Spleen (tissue), 11 donors: ENCODE data around the gene MYLK2. TPM values are rescaled to one million over a fixed set of nuclear protein-coding genes. Genes with fewer than 3 reads are reported as not detected.

Experiments used
- DNase-seq: peaks from one replicate; pipeline ENCODE4 v3.0.0-alpha.2; 2020
- H3K27ac ChIP-seq, 8 donors: fragments of 200-600 bp; sonication (generic) in 7 of 8; 1 replicate in 4 of 8; 2 replicates in 4 of 8; pipeline versions ENCODE4 v1.5.0 to v1.8.0; 2016 to 2021; ENCODE audit warnings: inconsistent platforms in 4 of 8, mild to moderate bottlenecking in 4 of 8, moderate library complexity in 1 of 8
- H3K27me3 ChIP-seq, 7 donors: fragments of 200-600 bp; sonication (generic) in 6 of 7; replicated peaks in 1 of 7; 1 replicate in 4 of 7; 2 replicates in 3 of 7; pipeline versions ENCODE4 v1.5.0 to v1.8.0; 2016 to 2021; ENCODE audit warnings: inconsistent platforms in 3 of 7, mild to moderate bottlenecking in 1 of 7
- H3K36me3 ChIP-seq, 6 donors: fragments of 200-600 bp; sonication (generic) in 5 of 6; 1 replicate in 4 of 6; 2 replicates in 2 of 6; pipeline versions ENCODE4 v1.5.0 to v1.8.0; 2016 to 2021; ENCODE audit warnings: inconsistent platforms in 2 of 6
- H3K4me1 ChIP-seq, 6 donors: fragments of 200-600 bp; sonication (generic) in 5 of 6; 1 replicate in 3 of 6; 2 replicates in 3 of 6; pipeline versions ENCODE4 v1.5.0 to v1.8.0; 2016 to 2021; ENCODE audit warnings: inconsistent platforms in 3 of 6
- H3K4me3 ChIP-seq, 8 donors: fragments of 200-600 bp; sonication (generic) in 7 of 8; 1 replicate in 4 of 8; 2 replicates in 4 of 8; pipeline versions ENCODE4 v1.5.0 to v1.8.0; 2016 to 2021; ENCODE audit warnings: inconsistent platforms in 4 of 8, mild to moderate bottlenecking in 4 of 8, moderate library complexity in 2 of 8
- H3K9me3 ChIP-seq, 8 donors: fragments of 200-600 bp; sonication (generic) in 7 of 8; 1 replicate in 4 of 8; 2 replicates in 4 of 8; pipeline versions ENCODE4 v1.5.0 to v1.8.0; 2016 to 2021; ENCODE audit warnings: inconsistent platforms in 4 of 8
- POLR2A ChIP-seq, 3 donors: fragments of 450-650 bp; IDR thresholded peaks; one replicate each; pipeline ENCODE4 v1.5.1; 2017; ENCODE audit warnings: antibody characterized with exemption in 3 of 3, mild to moderate bottlenecking in 1 of 3
- POLR2AphosphoS5 ChIP-seq, 3 donors: sonication (generic); formaldehyde crosslinking; IDR thresholded peaks; one replicate each; pipeline ENCODE4 v1.5.1; 2017; ENCODE audit warnings: antibody characterized with exemption in 3 of 3
- WGBS, 5 donors: extraction: QIAGEN DNeasy Blood & Tissue Kit in 3 of 5; methylation state at CpG; one replicate each; pipeline versions ENCODE4 v1.1.5 to v1.1.7; 2013 to 2018; 5-methylcytosine and 5-hydroxymethylcytosine counted together
- intact Hi-C: fragments of 100-400 bp; cut with DNase I; formaldehyde crosslinking; loops from one replicate; pipeline ENCODE4 v1.15.0; 2023; ENCODE audit warnings: low total_unique reads
- polyA plus RNA-seq, 3 donors: library from polyadenylated mRNA; stranded (reverse); fragments of 200-250 nt; gene quantifications; one replicate each; pipeline ENCODE4 v1.2.1, GENCODE V29; 2013
- total RNA-seq, 7 donors: library from RNA; depleted of rRNA in 3 of 7; stranded (reverse); fragments of >200 nt in 3 of 7; fragmentation: NEBNext Ultra II Directional in 4 of 7; extraction: Animal tissue kit (Norgen Biotek cat#: 25700) in 4 of 7; gene quantifications; one replicate each; pipeline versions ENCODE4 v1.1.0 to v1.2.1, GENCODE V29; 2016 to 2021
- TF ChIP-seq, protein P1 (sequence below), 11 experiments: fragments of 200-600 bp in 7 of 11; fragments of 450-650 bp in 4 of 11; sonication (generic) in 4 of 11; IDR thresholded peaks in 8 of 11; conservative IDR thresholded peaks in 3 of 11; 1 replicate in 7 of 11; 2 replicates in 4 of 11; pipeline versions ENCODE4 v1.4.0 to v1.8.0; 2016 to 2021; ENCODE audit warnings: antibody characterized with exemption in 11 of 11, inconsistent platforms in 4 of 11, mild to moderate bottlenecking in 1 of 11
- donor health status: healthy with polysubstance abuse.
- donor health status: DM: no; HTN: no; CAD: no; lungs with moderate emphysema.
- donor health status: DM: no; HTN: no; CAD: no.
- donor health status: Bipolar disorder and iron deficiency.
- donor health status: healthy.
- donor health status: DM: no; HTN: no; CAD: no.
- donor health status: DM: yes; HTN: yes; CAD: no.

The MYLK2 gene
- total and polyA plus RNA-seq, 10 donors, result 0.97 to 3.4 (median 2.0) TPM

DNA sequence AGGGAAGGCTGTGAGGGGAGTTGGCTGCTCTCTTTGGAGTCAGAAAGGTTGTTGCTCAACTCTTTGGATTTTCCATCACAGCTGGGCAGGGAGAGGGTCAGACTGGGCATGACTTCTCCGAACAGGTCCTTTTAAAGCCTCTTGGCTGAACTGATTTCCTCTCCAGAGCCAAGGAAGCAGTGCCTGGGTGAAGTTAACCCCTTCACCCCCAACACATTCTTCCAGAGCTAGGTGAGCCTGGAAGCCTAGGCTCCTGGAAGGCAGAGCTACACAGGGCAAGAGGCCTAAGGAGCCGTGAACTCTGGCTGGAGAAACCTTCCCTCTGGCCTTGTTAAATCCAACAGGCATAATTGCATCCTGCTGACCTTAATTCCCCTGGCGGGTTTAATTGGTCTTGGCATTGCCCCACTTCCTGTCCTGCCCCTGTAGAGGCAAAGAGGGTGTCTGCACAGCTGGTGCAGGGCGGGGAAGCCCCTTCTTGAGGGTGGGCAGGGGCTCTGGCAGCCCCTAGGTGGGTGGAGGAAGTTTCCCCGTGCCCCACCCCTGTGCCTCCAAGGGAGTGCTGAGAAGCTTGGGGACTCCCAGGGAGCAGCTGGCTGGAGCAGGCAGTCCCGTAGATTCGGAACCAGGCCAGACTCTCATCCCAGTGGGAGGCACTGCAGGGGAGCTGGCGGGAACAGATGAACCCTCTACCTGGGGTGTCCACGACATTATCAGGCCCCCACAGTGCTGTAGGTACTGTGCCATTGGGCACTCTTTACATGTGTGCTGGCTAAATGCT, 3.6 kb upstream of the MYLK2 start:
- no peak for DNase-seq
- no peaks in the 10 kb centered on the region for H3K36me3 ChIP-seq
- intact Hi-C loops, result no loop called here
- TF ChIP-seq POLR2A (IDR thresholded peaks at IDR 0.05) (no peak), POLR2AphosphoS5 (IDR thresholded peaks at IDR 0.05) (no peak)
- TF ChIP-seq, protein P1, sequence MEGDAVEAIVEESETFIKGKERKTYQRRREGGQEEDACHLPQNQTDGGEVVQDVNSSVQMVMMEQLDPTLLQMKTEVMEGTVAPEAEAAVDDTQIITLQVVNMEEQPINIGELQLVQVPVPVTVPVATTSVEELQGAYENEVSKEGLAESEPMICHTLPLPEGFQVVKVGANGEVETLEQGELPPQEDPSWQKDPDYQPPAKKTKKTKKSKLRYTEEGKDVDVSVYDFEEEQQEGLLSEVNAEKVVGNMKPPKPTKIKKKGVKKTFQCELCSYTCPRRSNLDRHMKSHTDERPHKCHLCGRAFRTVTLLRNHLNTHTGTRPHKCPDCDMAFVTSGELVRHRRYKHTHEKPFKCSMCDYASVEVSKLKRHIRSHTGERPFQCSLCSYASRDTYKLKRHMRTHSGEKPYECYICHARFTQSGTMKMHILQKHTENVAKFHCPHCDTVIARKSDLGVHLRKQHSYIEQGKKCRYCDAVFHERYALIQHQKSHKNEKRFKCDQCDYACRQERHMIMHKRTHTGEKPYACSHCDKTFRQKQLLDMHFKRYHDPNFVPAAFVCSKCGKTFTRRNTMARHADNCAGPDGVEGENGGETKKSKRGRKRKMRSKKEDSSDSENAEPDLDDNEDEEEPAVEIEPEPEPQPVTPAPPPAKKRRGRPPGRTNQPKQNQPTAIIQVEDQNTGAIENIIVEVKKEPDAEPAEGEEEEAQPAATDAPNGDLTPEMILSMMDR (IDR thresholded peaks at IDR 0.05 in 8 of 11, conservative IDR thresholded peaks at IDR 0.05 in 3 of 11), result no peak
- no peak overlapping the region for H3K27ac ChIP-seq
- 41 to 58% (median 53%) methylated on average over 5 to 9 of the region's 9 CpGs for WGBS, 5 donors
- no peaks in the 10 kb centered on the region for H3K9me3 ChIP-seq
- no peaks in the 10 kb centered on the region for H3K27me3 ChIP-seq
- peaks cover 0 to 28% (median 13%) of the 10 kb centered on the region in 6 donors for H3K4me1 ChIP-seq
- H3K4me3 ChIP-seq, result no peak overlapping the region

DNA sequence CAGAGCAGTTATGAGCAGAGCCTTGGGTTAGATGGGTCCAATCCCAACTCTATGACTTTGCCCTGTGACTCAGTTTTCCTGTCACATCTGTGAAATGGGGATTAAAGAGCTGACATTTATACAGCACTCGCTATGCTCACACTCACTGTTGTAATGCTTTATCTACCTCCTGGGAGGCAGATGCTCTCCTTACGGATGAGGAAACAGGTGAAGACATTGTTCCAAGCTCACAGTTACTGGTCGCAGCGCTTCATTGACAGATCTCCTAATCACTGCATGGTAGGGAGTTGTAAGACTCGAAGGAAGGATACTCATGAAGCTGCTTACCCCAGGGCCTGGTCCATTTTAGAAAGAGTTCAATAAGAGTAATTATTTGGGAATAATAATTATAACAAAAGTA, 2.9 kb upstream of the MYLK2 start:
- intact Hi-C loops, result no loop called here
- no peak for DNase-seq
- Histone ChIP-seq H3K9me3 (no peaks in the 10 kb centered on the region), H3K27me3 (no peaks in the 10 kb centered on the region), H3K4me3 (no peak overlapping the region), H3K36me3 (no peaks in the 10 kb centered on the region), H3K4me1 (peaks cover 0 to 28% (median 13%) of the 10 kb centered on the region in 6 donors), H3K27ac (no peak overlapping the region)
- 93 to 98% (median 96%) methylated on average over 5 of the region's 5 CpGs for WGBS, 5 donors
- TF ChIP-seq POLR2AphosphoS5 (IDR thresholded peaks at IDR 0.05) (no peak), POLR2A (IDR thresholded peaks at IDR 0.05) (no peak)
- TF ChIP-seq, protein P1 (IDR thresholded peaks at IDR 0.05 in 8 of 11, conservative IDR thresholded peaks at IDR 0.05 in 3 of 11), result no peak

DNA sequence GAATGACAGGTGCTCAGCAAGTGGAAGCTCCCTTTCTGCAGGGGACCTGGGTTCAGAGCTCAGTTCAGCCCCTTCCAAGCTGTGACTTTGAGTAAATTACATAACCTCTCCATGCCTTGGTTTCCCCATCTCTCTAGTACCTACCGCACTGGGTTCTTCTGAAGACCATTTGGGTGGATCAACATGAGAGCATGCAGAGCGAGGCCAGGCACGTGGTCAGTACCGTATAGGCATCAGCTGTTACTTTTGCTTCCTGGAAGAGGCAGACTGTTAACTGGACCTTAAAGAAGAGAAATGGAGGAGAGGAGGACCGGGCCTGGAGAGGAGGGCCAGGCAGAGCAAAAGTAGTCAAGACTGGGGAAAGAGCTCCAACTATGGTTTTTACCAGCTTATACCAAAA, 1.7 kb upstream of the MYLK2 start:
- H3K27me3 ChIP-seq, result peaks cover 0 to 4% (median 0%) of the 10 kb centered on the region in 7 donors
- no peak for DNase-seq
- intact Hi-C loops, result no loop called here
- WGBS, 5 donors, result 84 to 92% (median 90%) methylated on average over 5 of the region's 5 CpGs
- H3K4me3 ChIP-seq, result no peak overlapping the region
- H3K36me3 ChIP-seq, result no peaks in the 10 kb centered on the region
- H3K27ac ChIP-seq, result no peak overlapping the region
- TF ChIP-seq POLR2AphosphoS5 (IDR thresholded peaks at IDR 0.05), result no peak
- TF ChIP-seq POLR2A (IDR thresholded peaks at IDR 0.05), result no peak
- TF ChIP-seq, protein P1 (IDR thresholded peaks at IDR 0.05 in 8 of 11, conservative IDR thresholded peaks at IDR 0.05 in 3 of 11), result no peak
- H3K9me3 ChIP-seq, result no peaks in the 10 kb centered on the region
- H3K4me1 ChIP-seq, result peaks cover under 1 to 24% (median 11%) of the 10 kb centered on the region in 6 donors

DNA sequence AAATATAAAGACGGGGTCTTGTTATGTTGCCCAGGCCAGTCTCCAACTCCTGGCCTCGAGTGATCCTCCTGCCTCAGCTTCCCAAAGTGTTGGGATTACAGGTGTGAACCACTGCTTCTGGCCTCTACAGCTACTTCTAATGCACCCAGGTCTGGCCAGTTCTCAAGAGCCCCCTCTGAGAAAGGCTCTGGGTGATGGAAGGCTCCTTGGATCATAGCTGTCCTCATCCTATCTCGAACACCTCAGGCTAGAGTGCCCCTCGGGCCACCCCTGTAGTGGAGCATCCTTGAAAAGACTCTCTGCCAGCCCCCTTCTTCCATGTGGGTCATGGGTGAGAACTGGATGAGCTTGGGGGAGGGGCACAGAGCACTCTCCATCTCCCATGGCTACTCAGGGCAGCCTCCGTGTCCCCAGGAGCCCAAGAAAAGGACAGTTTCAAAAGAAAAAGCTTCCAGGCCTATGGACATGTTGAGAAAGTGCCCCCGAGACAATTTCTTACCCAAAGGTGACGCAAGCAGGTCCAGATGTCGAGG, 714 bp upstream of the MYLK2 start:
- Histone ChIP-seq H3K27me3 (peaks cover 0 to 6% (median 0%) of the 10 kb centered on the region in 7 donors), H3K9me3 (no peaks in the 10 kb centered on the region), H3K27ac (no peak overlapping the region), H3K4me1 (peaks cover 6 to 26% (median 19%) of the 10 kb centered on the region in 6 donors), H3K4me3 (no peak overlapping the region), H3K36me3 (no peaks in the 10 kb centered on the region)
- 82 to 93% (median 84%) methylated on average over 8 of the region's 8 CpGs for WGBS, 5 donors
- TF ChIP-seq POLR2AphosphoS5 (IDR thresholded peaks at IDR 0.05) (no peak), POLR2A (IDR thresholded peaks at IDR 0.05) (no peak)
- TF ChIP-seq, protein P1 (IDR thresholded peaks at IDR 0.05 in 8 of 11, conservative IDR thresholded peaks at IDR 0.05 in 3 of 11), result no peak
- intact Hi-C loops, result no loop called here
- no peak for DNase-seq
